Parathyroid adenoma (tissue), 2 donors: Measurements from ENCODE around the gene ACSL5.
"Not testable (repeated sequence)": the region's sequence is repeated elsewhere in the genome, so short reads cannot be mapped to it uniquely, and the experiment has no call there.

ENCODE experiments used
- H2AFZ ChIP-seq: fragments of 300-600 bp; sonication (generic); one replicate; pipeline ENCODE4 v1.7.0; 2017; ENCODE audit warnings: antibody characterized with exemption, mild to moderate bottlenecking
- H3K27ac ChIP-seq: fragments of 300-600 bp; sonication (generic); one replicate; pipeline ENCODE4 v1.7.0; 2017
- H3K27me3 ChIP-seq: fragments of 300-600 bp; sonication (generic); one replicate; pipeline ENCODE4 v1.7.0; 2017; ENCODE audit warnings: low read length; ENCODE audit not compliant: control insufficient read depth, insufficient read depth
- H3K36me3 ChIP-seq: fragments of 300-600 bp; sonication (generic); one replicate; pipeline ENCODE4 v1.7.0; 2017; ENCODE audit warnings: low read length; ENCODE audit not compliant: control insufficient read depth, insufficient read depth
- H3K4me1 ChIP-seq: fragments of 300-600 bp; sonication (generic); one replicate; pipeline ENCODE4 v1.7.0; 2017; ENCODE audit warnings: control low read depth
- H3K4me2 ChIP-seq: fragments of 300-600 bp; sonication (generic); one replicate; pipeline ENCODE4 v1.7.0; 2017; ENCODE audit warnings: low read length
- H3K4me3 ChIP-seq: fragments of 300-600 bp; sonication (generic); one replicate; pipeline ENCODE4 v1.7.0; 2017; ENCODE audit warnings: low read depth, low read length
- H3K79me2 ChIP-seq: fragments of 300-600 bp; sonication (generic); one replicate; pipeline ENCODE4 v1.7.0; 2017; ENCODE audit warnings: control low read depth
- H3K9ac ChIP-seq: fragments of 300-600 bp; sonication (generic); one replicate; pipeline ENCODE4 v1.7.0; 2017; ENCODE audit warnings: mild to moderate bottlenecking
- H3K9me3 ChIP-seq: fragments of 300-600 bp; sonication (generic); one replicate; pipeline ENCODE4 v1.7.0; 2017; ENCODE audit warnings: low read length; ENCODE audit not compliant: control insufficient read depth
- TF ChIP-seq, protein P1 (sequence below): fragments of 300-600 bp; sonication (generic); IDR thresholded peaks from one replicate; pipeline ENCODE4 v1.7.0; 2017; ENCODE audit warnings: antibody characterized with exemption, mild to moderate bottlenecking
- donor health status: primary hyperparathyroidism.

ACSL5 gene

DNA sequence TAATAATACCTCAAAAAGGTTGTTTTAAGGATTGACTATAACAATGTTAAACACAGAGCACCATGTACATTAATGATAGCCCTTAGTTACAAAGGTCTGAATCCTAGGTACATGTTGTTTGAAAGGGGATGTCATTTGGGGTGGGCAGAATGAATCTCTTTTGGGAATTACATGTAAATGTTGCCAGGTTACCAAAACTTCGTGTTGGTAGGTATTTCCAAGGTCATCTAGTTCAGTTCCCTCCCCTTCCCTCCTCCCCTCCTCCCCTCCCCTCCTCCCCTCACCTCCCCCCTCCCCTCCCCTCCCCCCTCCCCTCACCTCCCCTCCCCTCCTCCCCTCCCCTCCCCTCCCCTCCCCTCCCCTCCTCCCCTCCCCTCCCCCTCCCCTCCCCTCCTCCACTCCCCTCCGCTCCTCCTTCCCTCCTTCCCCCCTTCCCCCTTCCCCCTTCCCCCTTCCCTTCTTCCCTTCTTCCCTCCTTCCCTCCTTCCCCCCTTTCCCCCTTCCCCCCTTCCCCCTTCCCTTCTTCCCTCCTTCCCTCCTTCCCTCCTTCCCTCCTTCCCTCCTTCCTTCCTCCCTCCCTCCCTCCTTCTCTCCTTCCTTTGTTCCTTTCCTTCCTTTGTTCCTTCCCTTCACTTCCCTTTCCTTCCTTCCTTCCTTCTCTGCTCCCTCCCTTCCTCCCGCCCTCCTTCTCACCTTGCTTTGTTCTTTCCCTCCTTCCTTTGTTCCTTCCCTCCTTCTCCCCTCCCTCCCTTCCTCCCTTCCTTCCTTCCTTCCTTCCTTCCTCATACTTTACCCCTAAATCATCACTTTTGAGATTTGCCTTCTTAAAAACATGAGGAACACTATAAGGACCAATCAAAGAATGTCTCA, 81.2 kb downstream of the ACSL5 start:
- no peaks in the 10 kb centered on the region for H3K27me3 ChIP-seq
- no peak overlapping the region for H3K4me3 ChIP-seq
- TF ChIP-seq, protein P1, sequence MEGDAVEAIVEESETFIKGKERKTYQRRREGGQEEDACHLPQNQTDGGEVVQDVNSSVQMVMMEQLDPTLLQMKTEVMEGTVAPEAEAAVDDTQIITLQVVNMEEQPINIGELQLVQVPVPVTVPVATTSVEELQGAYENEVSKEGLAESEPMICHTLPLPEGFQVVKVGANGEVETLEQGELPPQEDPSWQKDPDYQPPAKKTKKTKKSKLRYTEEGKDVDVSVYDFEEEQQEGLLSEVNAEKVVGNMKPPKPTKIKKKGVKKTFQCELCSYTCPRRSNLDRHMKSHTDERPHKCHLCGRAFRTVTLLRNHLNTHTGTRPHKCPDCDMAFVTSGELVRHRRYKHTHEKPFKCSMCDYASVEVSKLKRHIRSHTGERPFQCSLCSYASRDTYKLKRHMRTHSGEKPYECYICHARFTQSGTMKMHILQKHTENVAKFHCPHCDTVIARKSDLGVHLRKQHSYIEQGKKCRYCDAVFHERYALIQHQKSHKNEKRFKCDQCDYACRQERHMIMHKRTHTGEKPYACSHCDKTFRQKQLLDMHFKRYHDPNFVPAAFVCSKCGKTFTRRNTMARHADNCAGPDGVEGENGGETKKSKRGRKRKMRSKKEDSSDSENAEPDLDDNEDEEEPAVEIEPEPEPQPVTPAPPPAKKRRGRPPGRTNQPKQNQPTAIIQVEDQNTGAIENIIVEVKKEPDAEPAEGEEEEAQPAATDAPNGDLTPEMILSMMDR, result no peak
- H2AFZ ChIP-seq, result no peak overlapping the region
- H3K27ac ChIP-seq, result no peak overlapping the region
- H3K36me3 ChIP-seq, result no peaks in the 10 kb centered on the region
- H3K79me2 ChIP-seq, result peaks cover 10% of the 10 kb centered on the region
- H3K9me3 ChIP-seq, result no peaks in the 10 kb centered on the region
- H3K4me2 ChIP-seq, result no peak overlapping the region
- H3K9ac ChIP-seq, result no peak overlapping the region
- H3K4me1 ChIP-seq, result no peaks in the 10 kb centered on the region

DNA sequence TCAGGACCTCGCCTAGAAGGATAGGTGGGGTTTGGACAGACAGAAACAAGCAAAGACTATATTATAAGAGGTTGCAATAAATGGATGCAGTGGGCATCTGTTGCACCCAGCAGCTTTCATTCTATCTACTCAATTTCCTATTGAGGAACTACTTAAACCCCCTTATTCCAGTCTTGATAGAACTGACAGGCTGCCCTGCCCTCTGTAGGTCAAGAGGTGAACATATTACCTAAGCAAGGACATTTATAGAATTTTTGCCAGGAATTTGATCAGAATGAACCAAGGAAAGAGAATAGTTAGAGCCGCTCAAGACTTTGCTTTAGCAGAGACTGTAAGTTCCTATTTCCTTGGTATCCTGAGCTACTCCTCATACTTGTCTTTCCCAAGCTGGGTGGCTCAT, 82.6 kb downstream of the ACSL5 start:
- Histone ChIP-seq H3K9me3 (no peaks in the 10 kb centered on the region), H3K4me3 (no peak overlapping the region), H3K27ac (no peak overlapping the region), H3K9ac (no peak overlapping the region), H3K36me3 (no peaks in the 10 kb centered on the region), H3K79me2 (peaks cover 10% of the 10 kb centered on the region), H3K4me1 (no peaks in the 10 kb centered on the region), H2AFZ (no peak overlapping the region), H3K4me2 (no peak overlapping the region), H3K27me3 (no peaks in the 10 kb centered on the region)
- TF ChIP-seq, protein P1, result no peak

DNA sequence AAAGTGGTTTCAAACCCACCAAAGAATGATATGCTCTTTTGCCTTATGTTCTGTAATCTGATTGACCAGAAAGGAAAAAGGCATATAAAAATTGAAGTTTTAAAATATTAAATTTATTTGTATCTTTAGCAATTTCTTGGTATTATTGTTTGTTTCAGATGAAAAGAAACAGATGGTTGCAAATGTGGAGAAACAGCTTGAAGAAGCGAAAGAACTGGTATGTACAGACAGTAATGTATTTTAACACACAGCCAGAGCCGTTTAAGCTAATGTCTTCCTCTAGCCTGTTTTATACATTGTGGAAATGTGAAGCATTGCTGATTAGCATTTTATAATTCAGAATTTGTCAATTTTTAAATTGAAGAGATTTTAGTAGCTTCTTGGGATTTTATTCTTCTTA, 86.5 kb downstream of the ACSL5 start:
- Histone ChIP-seq H3K4me1 (no peaks in the 10 kb centered on the region), H3K27me3 (no peaks in the 10 kb centered on the region), H3K4me2 (no peak overlapping the region), H3K79me2 (peaks cover 2% of the 10 kb centered on the region), H3K9me3 (no peaks in the 10 kb centered on the region), H2AFZ (no peak overlapping the region), H3K9ac (no peak overlapping the region), H3K36me3 (no peaks in the 10 kb centered on the region), H3K4me3 (no peak overlapping the region), H3K27ac (no peak overlapping the region)
- TF ChIP-seq, protein P1, result no peak

DNA sequence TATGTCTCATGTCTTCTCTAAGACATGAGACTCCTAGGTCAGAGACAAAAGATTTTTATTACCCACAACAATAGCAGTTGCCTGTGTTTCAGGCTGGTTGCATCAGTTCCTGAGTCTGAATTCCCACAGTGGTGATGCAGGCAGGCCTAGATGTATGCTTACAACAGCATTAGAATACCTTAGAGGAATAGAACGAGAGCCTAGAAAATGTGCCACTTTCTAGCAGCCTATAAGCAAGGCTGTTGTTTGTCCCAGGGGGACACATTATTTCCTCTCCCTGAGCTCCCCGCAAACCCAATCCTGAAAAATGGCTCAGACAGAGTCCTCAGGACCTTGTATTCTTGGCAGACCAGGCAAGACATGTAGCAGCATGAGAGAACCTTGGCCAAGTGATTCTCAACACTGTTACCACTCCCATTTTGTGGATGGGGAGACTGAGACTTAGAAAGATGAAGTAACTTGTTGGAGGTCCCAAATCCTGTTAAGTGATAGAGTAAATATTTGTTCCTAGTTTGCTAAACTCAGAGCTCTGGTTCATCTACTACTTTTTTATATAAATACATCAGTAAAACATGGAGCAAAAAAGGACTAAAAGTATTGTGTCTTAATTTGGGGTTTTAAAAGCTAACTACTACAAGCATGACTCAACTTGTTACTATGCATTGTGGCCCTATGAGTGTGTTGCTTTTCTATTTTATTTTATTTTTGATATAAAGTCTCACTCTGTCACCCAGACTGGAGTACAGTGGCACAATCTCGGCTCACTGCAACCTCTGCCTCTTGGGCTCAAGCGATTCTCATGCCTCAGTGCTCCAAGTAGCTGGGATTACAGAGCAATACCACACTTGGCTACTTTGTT, 87.3 kb downstream of the ACSL5 start:
- Histone ChIP-seq H2AFZ (no peak overlapping the region), H3K9me3 (no peaks in the 10 kb centered on the region), H3K36me3 (no peaks in the 10 kb centered on the region), H3K9ac (no peak overlapping the region), H3K27me3 (no peaks in the 10 kb centered on the region), H3K4me3 (no peak overlapping the region), H3K4me1 (no peaks in the 10 kb centered on the region), H3K4me2 (no peak overlapping the region), H3K27ac (no peak overlapping the region), H3K79me2 (peaks cover 2% of the 10 kb centered on the region)
- TF ChIP-seq, protein P1, result no peak

DNA sequence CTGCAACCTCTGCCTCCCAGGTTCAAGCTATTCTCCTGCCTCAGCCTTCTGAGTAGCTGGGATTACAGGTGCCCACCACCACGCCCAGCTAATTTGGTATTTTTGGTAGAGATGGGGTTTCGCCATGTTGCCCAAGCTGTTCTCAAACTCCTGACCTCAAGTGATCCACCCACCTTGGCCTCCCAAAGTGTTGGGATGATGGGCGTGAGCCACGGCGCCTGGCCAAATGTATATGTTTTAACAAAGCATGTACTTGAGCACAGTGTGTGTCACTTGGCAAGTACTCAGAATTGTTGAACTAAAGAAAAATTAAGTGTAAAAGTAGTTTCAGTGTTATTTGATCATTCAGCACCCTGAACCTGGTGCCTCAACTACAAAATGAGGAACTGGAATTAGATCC, 90.2 kb downstream of the ACSL5 start:
- not testable (repeated sequence) for H3K9ac ChIP-seq, H3K4me3 ChIP-seq, H3K27ac ChIP-seq, H3K4me1 ChIP-seq, H3K79me2 ChIP-seq, H3K36me3 ChIP-seq, H3K4me2 ChIP-seq, H2AFZ ChIP-seq, H3K27me3 ChIP-seq, H3K9me3 ChIP-seq
